ENCODE data around the gene ARHGEF25.

- TF ChIP-seq POLR2AphosphoS5 (IDR thresholded peaks at IDR 0.05; ENCODE audit: borderline replicate concordance, low read depth, low read length) (no peak), EZH2 (IDR thresholded peaks at IDR 0.05) (no peak)
These were observed 3.1 kb downstream of the ARHGEF25 start for GRCh38 chr12:57614178-57614947.
